Right atrium auricular region (tissue), 2 donors: ENCODE data around the gene KCNQ1. TPM values are rescaled to one million over a fixed set of nuclear protein-coding genes. Genes with fewer than 3 reads are reported as not detected.
A peak's percentile ranks its signal among the peaks of the same experiment; 100 is the strongest.

Experiments
- DNase-seq: peaks from one replicate; pipeline ENCODE4 v3.0.0-alpha.2; 2019; ENCODE audit warnings: low spot score
- H3K27ac ChIP-seq, 2 donors: fragments of 200-600 bp; sonication (generic); 1 replicate in 1 of 2; 2 replicates in 1 of 2; pipeline ENCODE4 v1.5.1; 2016 to 2019
- H3K27me3 ChIP-seq, 2 donors: fragments of 200-600 bp; sonication (generic); one replicate each; pipeline versions ENCODE4 v1.5.1 to v1.6.0; 2017 to 2019
- H3K36me3 ChIP-seq: fragments of 200-600 bp; sonication (generic); one replicate; pipeline ENCODE4 v1.5.1; 2016
- H3K4me1 ChIP-seq, 2 donors: fragments of 200-600 bp; sonication (generic); one replicate each; pipeline versions ENCODE4 v1.5.1 to v1.6.0; 2017 to 2019
- H3K4me3 ChIP-seq, 2 donors: fragments of 200-600 bp; sonication (generic); 1 replicate in 1 of 2; 2 replicates in 1 of 2; pipeline ENCODE4 v1.5.1; 2017 to 2019; ENCODE audit warnings: mild to moderate bottlenecking in 1 of 2, moderate library complexity in 1 of 2
- H3K9me3 ChIP-seq, 2 donors: fragments of 200-600 bp; sonication (generic); one replicate each; pipeline ENCODE4 v1.5.1; 2019
- CTCF ChIP-seq, 2 donors: fragments of 200-600 bp; sonication (generic); IDR thresholded peaks; one replicate each; pipeline ENCODE4 v1.5.1; 2019; ENCODE audit warnings: antibody characterized with exemption in 2 of 2
- total RNA-seq, 2 donors: library from RNA; depleted of rRNA; stranded (reverse); fragments of >200 nt; gene quantifications; one replicate each; pipeline ENCODE4 v1.1.0, GENCODE V29; 2016

The KCNQ1 gene
- total RNA-seq, 2 donors from 2014 or later: 12.7 to 25.1 TPM

- Histone ChIP-seq H3K4me3 (no peak overlapping the region), H3K36me3 (no peaks in the 10 kb centered on the region), H3K9me3 (no peaks in the 10 kb centered on the region), H3K27me3 (no peaks in the 10 kb centered on the region), H3K4me1 (peaks cover 0 to 26% of the 10 kb centered on the region in 2 donors), H3K27ac (no peak overlapping the region)
- no peak for DNase-seq
- no peak for TF ChIP-seq CTCF (IDR thresholded peaks at IDR 0.05)
Observed at GRCh38 chr11:2518983-2519340, 74.2 kb downstream of the KCNQ1 start.

GRCh38 chr11:2519517-2519861 is 74.7 kb downstream of the KCNQ1 start:
- H3K4me1 ChIP-seq: peaks cover 0 to 25% of the 10 kb centered on the region in 2 donors
- TF ChIP-seq CTCF (IDR thresholded peaks at IDR 0.05): no peak
- DNase-seq: no peak
- H3K4me3 ChIP-seq: no peak overlapping the region
- H3K9me3 ChIP-seq: no peaks in the 10 kb centered on the region
- no peak overlapping the region for H3K27ac ChIP-seq
- no peaks in the 10 kb centered on the region for H3K36me3 ChIP-seq
- H3K27me3 ChIP-seq: no peaks in the 10 kb centered on the region

GRCh38 chr11:2519862-2520735 is 75.3 kb downstream of the KCNQ1 start:
- peak; percentile 46 for DNase-seq
- Histone ChIP-seq H3K27ac (no peak overlapping the region), H3K9me3 (no peaks in the 10 kb centered on the region), H3K4me3 (no peak overlapping the region), H3K27me3 (no peaks in the 10 kb centered on the region), H3K36me3 (no peaks in the 10 kb centered on the region), H3K4me1 (peaks cover 0 to 26% of the 10 kb centered on the region in 2 donors)
- no peak for TF ChIP-seq CTCF (IDR thresholded peaks at IDR 0.05)

- Histone ChIP-seq H3K27me3 (no peaks in the 10 kb centered on the region), H3K4me1 (peaks cover 0 to 26% of the 10 kb centered on the region in 2 donors), H3K27ac (no peak overlapping the region), H3K9me3 (no peaks in the 10 kb centered on the region), H3K4me3 (no peak overlapping the region), H3K36me3 (no peaks in the 10 kb centered on the region)
- TF ChIP-seq CTCF (IDR thresholded peaks at IDR 0.05): no peak
- no peak for DNase-seq
Observed at GRCh38 chr11:2520736-2521035, 75.9 kb downstream of the KCNQ1 start.

GRCh38 chr11:2521081-2521732 is 76.4 kb downstream of the KCNQ1 start:
- Histone ChIP-seq H3K4me3 (no peak overlapping the region), H3K27me3 (no peaks in the 10 kb centered on the region), H3K36me3 (no peaks in the 10 kb centered on the region), H3K27ac (no peak overlapping the region), H3K4me1 (peaks cover 0 to 26% of the 10 kb centered on the region in 2 donors), H3K9me3 (no peaks in the 10 kb centered on the region)
- DNase-seq: peak; percentile 44
- no peak for TF ChIP-seq CTCF (IDR thresholded peaks at IDR 0.05)
